OCI-LY7 (cell line): Measurements from ENCODE around the gene SERPINI1. TPM values are rescaled to one million over a fixed set of nuclear protein-coding genes. Genes with fewer than 3 reads are reported as not detected.
A peak's percentile ranks its signal among the peaks of the same experiment; 100 is the strongest.

ENCODE experiments used
- BruUV-seq: library from RNA; stranded (reverse); fragments of 400-500 nt; replicated peaks from 2 replicates; lab custom pipeline; 2021; lab: Mats Ljungman, UMichigan
- CTCF ChIA-PET: fragments of 300-600 bp; sonication (Branson Sonifier 250); formaldehyde crosslinking; loops from one replicate; lab custom pipeline; 2022; ENCODE audit warnings: antibody characterized with exemption; ENCODE audit not compliant: unreplicated experiment; lab: Charles Lee
- POLR2A ChIA-PET: fragments of 300-600 bp; sonication (Branson Sonifier 250); formaldehyde crosslinking; loops from one replicate; lab custom pipeline; 2022; ENCODE audit warnings: antibody characterized with exemption; lab: Charles Lee
- DNase-seq: peaks from one replicate; pipeline ENCODE4 v3.0.0-alpha.2; 2015; ENCODE audit warnings: low spot score
- H2AFZ ChIP-seq: fragments of 200-600 bp; sonication (generic), shearing (Covaris generic); 2 replicates; pipeline ENCODE4 v1.6.1; 2014; ENCODE audit warnings: mild to moderate bottlenecking, antibody characterized with exemption, low read length, moderate library complexity
- H3K27ac ChIP-seq: fragments of 200-600 bp; sonication (generic); 2 replicates; pipeline ENCODE4 v1.5.1; 2014; ENCODE audit warnings: mixed run types, low read depth, mild to moderate bottlenecking, moderate library complexity, low read length, inconsistent platforms; ENCODE audit not compliant: poor library complexity, severe bottlenecking
- H3K36me3 ChIP-seq: fragments of 200-600 bp; sonication (generic); 2 replicates; pipeline ENCODE4 v1.6.1; 2014; ENCODE audit warnings: mild to moderate bottlenecking, antibody characterized with exemption, low read length, moderate library complexity, mixed read lengths; ENCODE audit not compliant: insufficient read depth
- H3K4me1 ChIP-seq: fragments of 200-600 bp; sonication (generic); 2 replicates; pipeline ENCODE4 v1.5.1; 2014; ENCODE audit warnings: mild to moderate bottlenecking, low read length; ENCODE audit not compliant: insufficient read depth, poor library complexity, severe bottlenecking
- H3K4me2 ChIP-seq: fragments of 200-600 bp; sonication (generic); 2 replicates; pipeline ENCODE4 v1.6.1; 2014; ENCODE audit warnings: mild to moderate bottlenecking, low read length
- H3K4me3 ChIP-seq: fragments of 200-600 bp; sonication (generic); 2 replicates; pipeline ENCODE4 v1.5.1; 2014; ENCODE audit warnings: mild to moderate bottlenecking, low read depth, low read length; ENCODE audit not compliant: poor library complexity, severe bottlenecking
- H3K79me2 ChIP-seq: fragments of 200-600 bp; sonication (generic); 2 replicates; pipeline ENCODE4 v1.6.1; 2016; ENCODE audit warnings: low read depth, mild to moderate bottlenecking, low read length, moderate library complexity, mixed read lengths; ENCODE audit not compliant: insufficient read depth
- H3K9me2 ChIP-seq: fragments of 200-600 bp; sonication (generic); 2 replicates; pipeline ENCODE4 v1.6.1; 2016; ENCODE audit warnings: mild to moderate bottlenecking, low read length, mixed read lengths; ENCODE audit not compliant: insufficient read depth
- H3K9me3 ChIP-seq: fragments of 200-600 bp; sonication (generic); 2 replicates; pipeline ENCODE4 v1.6.1; 2014; ENCODE audit warnings: mild to moderate bottlenecking, mixed run types, low read length, mixed read lengths
- H4K20me1 ChIP-seq: fragments of 200-600 bp; sonication (generic); 2 replicates; pipeline ENCODE4 v1.6.1; 2014; ENCODE audit warnings: mild to moderate bottlenecking, antibody characterized with exemption, low read length, moderate library complexity, mixed read lengths; ENCODE audit not compliant: insufficient read depth
- CTCF ChIP-seq: fragments of 200-600 bp; sonication (generic); conservative IDR thresholded peaks from 2 replicates; pipeline ENCODE4 v1.5.1; 2014; ENCODE audit warnings: mild to moderate bottlenecking, antibody characterized with exemption, low read length, moderate library complexity, mixed read lengths
- EZH2phosphoT487 ChIP-seq: fragments of 200-600 bp; sonication (generic); IDR thresholded peaks from 2 replicates; pipeline ENCODE4 v1.6.1; 2018; ENCODE audit warnings: low read depth, borderline replicate concordance, mild to moderate bottlenecking, mixed run types, antibody characterized with exemption, low read length, moderate library complexity, mixed read lengths
- intact Hi-C: fragments of 100-400 bp; cut with micrococcal nuclease; formaldehyde crosslinking; loops from one replicate; pipeline ENCODE4 v1.10.0; 2022; ENCODE audit not compliant: unreplicated experiment
- total RNA-seq, 2 experiments: library from RNA; depleted of rRNA in 1 of 2; stranded (reverse); fragments of >200 nt in 1 of 2; shearing (Covaris generic) in 1 of 2; gene quantifications; 2 replicates each; pipeline ENCODE4 v1.2.3, GENCODE V29; 2014 to 2022

Gene SERPINI1
- total RNA-seq, 2 experiments from 2014 or later, result 9.0 to 12.9 TPM

GRCh38 chr3:167723872-167724271 lies 11.6 kb upstream of the SERPINI1 start:
- TF ChIP-seq CTCF (no peak), EZH2phosphoT487 (no peak)
- DNase-seq, result no peak
- no peak overlapping the region for H3K4me3 ChIP-seq
- H3K9me2 ChIP-seq, result no peaks in the 10 kb centered on the region
- no peak overlapping the region for H2AFZ ChIP-seq
- POLR2A ChIA-PET, result interaction anchor here (0.9 to 1.5 kb wide), 5 partner anchors 11 to 26 kb away, joined by 3 to 6 read pairs (median 3); partner anchors contain the start of gene PDCD10
- no peak overlapping the region for H3K4me2 ChIP-seq
- H3K27ac ChIP-seq, result no peak overlapping the region
- H3K79me2 ChIP-seq, result peaks cover 100% of the 10 kb centered on the region
- BruUV-seq, result no TSS peak
- H3K4me1 ChIP-seq, result peaks cover 23% of the 10 kb centered on the region
- H3K9me3 ChIP-seq, result peaks cover 7% of the 10 kb centered on the region; the same call in 1 of the 2 replicates
- intact Hi-C loops, result no loop called here
- peaks cover 30% of the 10 kb centered on the region for H4K20me1 ChIP-seq
- CTCF ChIA-PET, result no interaction called here
- H3K36me3 ChIP-seq, result peaks cover 72% of the 10 kb centered on the region

DNA sequence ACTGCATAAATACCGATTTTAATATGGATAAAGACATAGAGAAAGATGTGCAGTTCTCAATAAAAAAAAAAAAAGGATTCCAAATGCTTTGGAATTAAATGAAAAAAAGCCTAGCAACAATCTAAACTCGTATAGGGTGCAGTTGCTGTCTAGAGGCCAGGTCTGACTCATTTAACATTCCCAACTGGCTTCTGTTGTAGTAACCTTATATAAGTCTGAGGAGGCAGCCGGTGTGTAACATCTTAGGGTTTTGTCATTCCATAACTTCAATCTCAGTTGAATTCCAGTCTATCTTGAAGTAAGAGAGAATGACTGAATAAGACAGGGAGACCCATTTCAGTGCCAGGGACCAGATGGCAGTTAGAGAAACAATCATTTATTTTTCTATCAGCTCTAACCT lies 7.3 kb upstream of the SERPINI1 start:
- Histone ChIP-seq H3K9me2 (no peaks in the 10 kb centered on the region), H4K20me1 (peaks cover 65% of the 10 kb centered on the region), H3K4me2 (peak overlapping the region; percentile 13; the same call in 1 of the 2 replicates), H3K4me1 (peaks cover 52% of the 10 kb centered on the region), H3K9me3 (no peaks in the 10 kb centered on the region), H3K27ac (no peak overlapping the region), H3K4me3 (no peak overlapping the region), H3K36me3 (peaks cover 48% of the 10 kb centered on the region), H3K79me2 (peaks cover 100% of the 10 kb centered on the region), H2AFZ (no peak overlapping the region)
- no peak for DNase-seq
- ChIA-PET CTCF (no interaction called here), POLR2A (interaction anchor here (0.8 to 1.1 kb wide), 4 partner anchors 13 to 335 kb away, joined by 3 to 6 read pairs (median 4); no protein-coding TSS in a partner anchor)
- intact Hi-C loops, result no loop called here
- no TSS peak for BruUV-seq
- TF ChIP-seq EZH2phosphoT487, result no peak
- no peak for TF ChIP-seq CTCF

DNA sequence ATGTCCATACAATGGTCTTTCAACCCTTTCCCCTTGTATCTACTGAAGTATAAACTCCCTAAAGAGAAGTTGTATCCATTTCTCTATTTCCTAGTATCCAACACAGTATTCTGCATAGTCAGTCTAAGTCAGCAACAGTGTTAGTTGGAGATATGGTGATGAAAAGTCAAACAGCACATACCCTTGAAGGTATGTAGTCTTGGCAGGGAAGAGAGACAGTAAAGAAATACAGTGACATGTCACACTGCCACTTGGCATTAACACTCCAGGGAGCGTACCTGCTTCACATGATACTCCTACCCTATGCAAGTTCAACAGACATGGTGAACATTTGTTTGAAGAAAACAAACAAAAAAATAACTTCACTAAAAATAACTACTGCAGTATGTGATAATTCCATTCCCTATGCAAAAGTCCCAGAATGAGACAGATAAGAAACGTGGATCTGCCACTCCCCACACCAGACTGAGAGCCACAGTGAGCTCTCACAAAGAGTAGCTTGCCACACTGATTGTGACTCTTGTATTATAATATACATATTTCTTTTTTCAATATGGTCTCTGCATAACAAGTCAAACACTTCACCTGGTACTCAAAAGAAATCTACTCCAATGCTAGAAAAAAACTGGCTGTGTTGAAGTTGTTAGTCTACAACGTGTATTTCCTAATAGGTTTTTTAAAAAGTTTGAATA lies 6.7 kb upstream of the SERPINI1 start:
- no peaks in the 10 kb centered on the region for H3K9me3 ChIP-seq
- H3K79me2 ChIP-seq, result peaks cover 100% of the 10 kb centered on the region
- no peak for TF ChIP-seq EZH2phosphoT487
- TF ChIP-seq CTCF, result no peak
- no peak overlapping the region for H3K4me3 ChIP-seq
- peaks cover 42% of the 10 kb centered on the region for H3K36me3 ChIP-seq
- H3K9me2 ChIP-seq, result no peaks in the 10 kb centered on the region
- ChIA-PET CTCF (no interaction called here), POLR2A (interaction anchor here (0.7 to 1.6 kb wide), 5 partner anchors 11 to 438 kb away, joined by 3 to 4 read pairs (median 3); no protein-coding TSS in a partner anchor)
- DNase-seq, result no peak
- H3K27ac ChIP-seq, result no peak overlapping the region
- no peak overlapping the region for H2AFZ ChIP-seq
- intact Hi-C loops, result no loop called here
- BruUV-seq, result no TSS peak
- H4K20me1 ChIP-seq, result peaks cover 71% of the 10 kb centered on the region
- H3K4me2 ChIP-seq, result no peak overlapping the region; the same call in 1 of the 2 replicates
- peaks cover 56% of the 10 kb centered on the region for H3K4me1 ChIP-seq
